Measurements from ENCODE around the gene BLTP1. TPM values are rescaled to one million over a fixed set of nuclear protein-coding genes. Genes with fewer than 3 reads are reported as not detected.
"Not testable (repeated sequence)": the region's sequence is repeated elsewhere in the genome, so short reads cannot be mapped to it uniquely, and the experiment has no call there.

Gene BLTP1, protein sequence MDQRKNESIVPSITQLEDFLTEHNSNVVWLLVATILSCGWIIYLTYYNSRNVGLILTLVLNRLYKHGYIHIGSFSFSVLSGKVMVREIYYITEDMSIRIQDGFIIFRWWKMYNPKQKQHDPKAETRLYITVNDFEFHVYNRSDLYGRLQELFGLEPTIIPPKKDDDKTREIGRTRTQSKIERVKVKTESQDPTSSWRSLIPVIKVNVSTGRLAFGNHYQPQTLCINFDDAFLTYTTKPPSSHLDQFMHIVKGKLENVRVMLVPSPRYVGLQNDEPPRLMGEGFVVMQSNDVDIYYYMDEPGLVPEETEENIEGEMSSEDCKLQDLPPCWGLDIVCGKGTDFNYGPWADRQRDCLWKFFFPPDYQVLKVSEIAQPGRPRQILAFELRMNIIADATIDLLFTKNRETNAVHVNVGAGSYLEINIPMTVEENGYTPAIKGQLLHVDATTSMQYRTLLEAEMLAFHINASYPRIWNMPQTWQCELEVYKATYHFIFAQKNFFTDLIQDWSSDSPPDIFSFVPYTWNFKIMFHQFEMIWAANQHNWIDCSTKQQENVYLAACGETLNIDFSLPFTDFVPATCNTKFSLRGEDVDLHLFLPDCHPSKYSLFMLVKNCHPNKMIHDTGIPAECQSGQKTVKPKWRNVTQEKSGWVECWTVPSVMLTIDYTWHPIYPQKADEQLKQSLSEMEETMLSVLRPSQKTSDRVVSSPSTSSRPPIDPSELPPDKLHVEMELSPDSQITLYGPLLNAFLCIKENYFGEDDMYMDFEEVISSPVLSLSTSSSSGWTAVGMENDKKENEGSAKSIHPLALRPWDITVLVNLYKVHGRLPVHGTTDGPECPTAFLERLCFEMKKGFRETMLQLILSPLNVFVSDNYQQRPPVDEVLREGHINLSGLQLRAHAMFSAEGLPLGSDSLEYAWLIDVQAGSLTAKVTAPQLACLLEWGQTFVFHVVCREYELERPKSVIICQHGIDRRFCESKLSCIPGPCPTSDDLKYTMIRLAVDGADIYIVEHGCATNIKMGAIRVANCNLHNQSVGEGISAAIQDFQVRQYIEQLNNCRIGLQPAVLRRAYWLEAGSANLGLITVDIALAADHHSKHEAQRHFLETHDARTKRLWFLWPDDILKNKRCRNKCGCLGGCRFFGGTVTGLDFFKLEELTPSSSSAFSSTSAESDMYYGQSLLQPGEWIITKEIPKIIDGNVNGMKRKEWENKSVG (N-terminal part only)
- 58.6 and 79.0 TPM in 2 replicates for total RNA-seq (ENCODE audit: low replicate concordance)

DNA sequence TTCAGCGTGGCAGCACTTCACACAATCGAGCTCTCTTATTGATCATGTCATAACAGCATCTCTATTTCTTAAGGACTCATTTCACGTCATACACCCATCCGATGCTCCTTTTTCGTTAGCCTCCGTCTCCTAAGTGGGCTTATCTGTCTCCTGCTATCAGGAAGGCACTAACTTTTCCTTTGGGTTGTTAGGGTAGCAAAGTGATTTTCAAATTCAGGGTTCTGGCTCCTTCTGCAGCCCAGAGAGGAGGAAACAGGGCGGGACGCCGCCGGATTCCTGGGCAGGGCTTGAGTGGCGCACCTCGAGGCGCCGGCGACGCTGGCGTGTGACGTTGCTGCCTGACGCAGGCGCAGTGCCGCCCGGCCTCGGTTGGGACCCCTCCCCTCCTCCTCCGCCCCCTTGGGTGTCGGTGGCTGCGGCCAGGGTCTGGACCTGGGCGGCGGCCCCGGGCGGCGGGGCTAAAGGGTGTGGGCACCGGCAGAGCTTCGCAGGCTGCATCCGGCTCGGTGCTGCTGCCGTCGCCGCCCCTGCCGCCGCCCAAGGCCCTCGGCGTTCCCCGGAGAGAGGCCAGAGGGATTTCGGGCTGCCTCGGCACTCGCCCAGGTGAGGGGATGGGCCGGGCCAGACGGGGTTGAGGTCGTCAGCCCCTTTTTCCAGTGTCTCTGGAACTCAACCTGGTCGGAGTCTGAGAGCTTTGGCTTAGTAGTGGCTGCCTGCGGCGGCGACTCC is at the start of gene BLTP1:
TSS of gene BLTP1 (plus strand) at position 350 of the 729 bp plus-strand sequence. CDS start 18,317 bp downstream, outside the sequence.
- Mint-ChIP-seq H3K4me3 (peak within 1 kb of the TSS; percentile 92), H3K4me1 (peaks cover 16% of the 10 kb centered on the region), H3K27ac (peak within 1 kb of the TSS; percentile 82), H3K27me3 (ENCODE audit: insufficient read depth, low read depth) (peaks cover 2% of the 10 kb centered on the region), H3K36me3 (peaks cover 23% of the 10 kb centered on the region), H3K9me3 (peaks cover 13% of the 10 kb centered on the region)
- H3K27ac ChIP-seq = peak within 1 kb of the TSS; percentile 23
- H3K9me3 ChIP-seq (ENCODE audit: low read depth) = no peaks in the 10 kb centered on the region
- H2AFZ ChIP-seq (replicated peaks) = peak within 1 kb of the TSS; percentile 94
- H3F3A ChIP-seq (ENCODE audit: low read depth) = no peaks in the 10 kb centered on the region
- peaks cover 35% of the 10 kb centered on the region for H3K79me2 ChIP-seq (ENCODE audit: low read depth)
- peak; percentile 95 for DNase-seq (ENCODE audit: low spot score)
- H3K9ac ChIP-seq = peak within 1 kb of the TSS; percentile 85
- peak within 1 kb of the TSS; percentile 81 for H3K4me2 ChIP-seq
- no peaks in the 10 kb centered on the region for H3K27me3 ChIP-seq
- H3K36me3 ChIP-seq = no peaks in the 10 kb centered on the region
- TF ChIP-seq EZH2phosphoT487 (IDR thresholded peaks at IDR 0.05) (no peak), EZH2 (IDR thresholded peaks at IDR 0.05) (no peak)
- TF ChIP-seq, protein P1, sequence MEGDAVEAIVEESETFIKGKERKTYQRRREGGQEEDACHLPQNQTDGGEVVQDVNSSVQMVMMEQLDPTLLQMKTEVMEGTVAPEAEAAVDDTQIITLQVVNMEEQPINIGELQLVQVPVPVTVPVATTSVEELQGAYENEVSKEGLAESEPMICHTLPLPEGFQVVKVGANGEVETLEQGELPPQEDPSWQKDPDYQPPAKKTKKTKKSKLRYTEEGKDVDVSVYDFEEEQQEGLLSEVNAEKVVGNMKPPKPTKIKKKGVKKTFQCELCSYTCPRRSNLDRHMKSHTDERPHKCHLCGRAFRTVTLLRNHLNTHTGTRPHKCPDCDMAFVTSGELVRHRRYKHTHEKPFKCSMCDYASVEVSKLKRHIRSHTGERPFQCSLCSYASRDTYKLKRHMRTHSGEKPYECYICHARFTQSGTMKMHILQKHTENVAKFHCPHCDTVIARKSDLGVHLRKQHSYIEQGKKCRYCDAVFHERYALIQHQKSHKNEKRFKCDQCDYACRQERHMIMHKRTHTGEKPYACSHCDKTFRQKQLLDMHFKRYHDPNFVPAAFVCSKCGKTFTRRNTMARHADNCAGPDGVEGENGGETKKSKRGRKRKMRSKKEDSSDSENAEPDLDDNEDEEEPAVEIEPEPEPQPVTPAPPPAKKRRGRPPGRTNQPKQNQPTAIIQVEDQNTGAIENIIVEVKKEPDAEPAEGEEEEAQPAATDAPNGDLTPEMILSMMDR (IDR thresholded peaks at IDR 0.05) = no peak
- H3K4me1 ChIP-seq = peaks cover 8% of the 10 kb centered on the region
- no peaks in the 10 kb centered on the region for H4K20me1 ChIP-seq (ENCODE audit: low read depth)
- H3K4me3 ChIP-seq = peak within 1 kb of the TSS; percentile 79

DNA sequence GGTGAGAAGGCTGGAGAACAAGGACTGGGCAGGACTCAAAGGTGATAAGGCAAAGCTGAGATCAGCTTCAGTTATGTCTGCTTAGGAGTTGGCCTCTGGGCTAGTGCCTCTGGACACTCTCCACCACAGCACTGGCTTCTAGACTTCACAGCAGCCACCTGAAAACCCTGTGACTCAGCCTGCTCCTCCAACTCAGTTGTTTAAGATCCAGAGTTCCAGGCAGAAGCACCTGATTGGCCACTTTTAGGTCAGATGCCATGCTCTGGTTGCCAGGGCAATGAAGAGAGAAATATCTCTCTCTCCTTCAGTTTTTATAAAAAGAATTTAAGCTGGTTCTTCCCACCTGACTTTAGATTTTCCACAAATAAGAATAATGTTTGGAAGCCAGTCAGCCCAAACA is 47.9 kb upstream of the BLTP1 start:
- Histone ChIP-seq H3F3A (ENCODE audit: low read depth) (peaks cover 12% of the 10 kb centered on the region), H3K4me3 (no peak overlapping the region), H3K27me3 (no peaks in the 10 kb centered on the region), H2AFZ (replicated peaks) (no peak overlapping the region), H3K36me3 (no peaks in the 10 kb centered on the region), H4K20me1 (ENCODE audit: low read depth) (no peaks in the 10 kb centered on the region), H3K4me1 (peaks cover 21% of the 10 kb centered on the region), H3K9ac (no peak overlapping the region), H3K27ac (no peak overlapping the region), H3K9me3 (ENCODE audit: low read depth) (no peaks in the 10 kb centered on the region), H3K4me2 (no peak overlapping the region), H3K79me2 (ENCODE audit: low read depth) (no peaks in the 10 kb centered on the region)
- Mint-ChIP-seq H3K9me3 (peaks cover 4% of the 10 kb centered on the region), H3K27me3 (ENCODE audit: insufficient read depth, low read depth) (no peaks in the 10 kb centered on the region), H3K4me1 (peaks cover 33% of the 10 kb centered on the region), H3K36me3 (peaks cover 2% of the 10 kb centered on the region), H3K4me3 (no peak overlapping the region), H3K27ac (no peak overlapping the region)
- TF ChIP-seq, protein P1 (IDR thresholded peaks at IDR 0.05) = no peak
- TF ChIP-seq EZH2 (IDR thresholded peaks at IDR 0.05) (no peak), EZH2phosphoT487 (IDR thresholded peaks at IDR 0.05) (no peak)
- no peak for DNase-seq (ENCODE audit: low spot score)

DNA sequence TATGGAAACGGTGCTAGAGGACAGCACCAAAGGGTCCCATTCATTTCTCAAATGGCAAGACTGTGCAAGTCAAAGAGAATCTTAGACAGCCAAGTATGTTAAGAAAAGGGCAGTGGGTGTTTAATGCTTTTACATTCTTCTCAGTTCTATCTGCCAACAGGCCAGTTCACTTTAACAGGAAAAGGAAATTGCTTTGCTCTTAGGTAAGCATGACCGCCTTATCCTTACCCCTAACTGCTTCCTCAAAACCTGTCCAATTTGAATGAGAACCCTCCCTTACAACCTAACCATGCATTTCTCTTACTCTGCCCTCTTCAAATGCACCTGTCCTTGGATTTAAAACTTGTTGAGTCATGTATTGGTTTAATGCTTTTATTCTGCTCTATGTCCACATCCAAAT is 44.5 kb upstream of the BLTP1 start:
- Mint-ChIP-seq H3K27ac (no peak overlapping the region), H3K4me1 (peaks cover 13% of the 10 kb centered on the region), H3K9me3 (peaks cover 3% of the 10 kb centered on the region), H3K36me3 (peaks cover 2% of the 10 kb centered on the region), H3K4me3 (no peak overlapping the region), H3K27me3 (ENCODE audit: insufficient read depth, low read depth) (no peaks in the 10 kb centered on the region)
- DNase-seq (ENCODE audit: low spot score) = no peak
- Histone ChIP-seq H3K27me3 (no peaks in the 10 kb centered on the region), H2AFZ (replicated peaks) (no peak overlapping the region), H4K20me1 (ENCODE audit: low read depth) (no peaks in the 10 kb centered on the region), H3K27ac (no peak overlapping the region), H3K79me2 (ENCODE audit: low read depth) (no peaks in the 10 kb centered on the region), H3K4me2 (no peak overlapping the region), H3K36me3 (no peaks in the 10 kb centered on the region), H3F3A (ENCODE audit: low read depth) (no peaks in the 10 kb centered on the region), H3K4me1 (no peaks in the 10 kb centered on the region), H3K9me3 (ENCODE audit: low read depth) (no peaks in the 10 kb centered on the region), H3K4me3 (no peak overlapping the region), H3K9ac (no peak overlapping the region)
- TF ChIP-seq EZH2phosphoT487 (IDR thresholded peaks at IDR 0.05) (no peak), EZH2 (IDR thresholded peaks at IDR 0.05) (no peak)
- TF ChIP-seq, protein P1 (IDR thresholded peaks at IDR 0.05) = no peak

DNA sequence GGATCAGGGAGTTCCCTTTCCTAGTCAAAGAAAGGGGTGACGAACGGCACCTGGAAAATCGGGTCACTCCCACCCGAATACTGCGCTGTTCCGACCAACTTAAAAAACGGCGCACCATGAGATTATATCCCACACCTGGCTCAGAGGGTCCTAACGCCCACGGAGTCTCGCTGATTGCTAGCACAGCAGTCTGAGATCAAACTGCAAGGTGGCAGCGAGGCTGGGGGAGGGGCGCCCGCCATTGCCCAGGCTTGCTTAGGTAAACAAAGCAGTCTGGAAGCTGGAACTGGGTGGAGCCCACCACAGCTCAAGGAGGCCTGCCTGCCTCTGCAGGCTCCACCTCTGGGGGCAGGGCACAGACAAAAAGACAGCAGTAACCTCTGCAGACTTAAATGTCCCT is 41.8 kb upstream of the BLTP1 start:
- not testable (repeated sequence) for H3K36me3 Mint-ChIP-seq; H3F3A ChIP-seq (ENCODE audit: low read depth); H3K9ac ChIP-seq; H3K4me3 Mint-ChIP-seq; H3K27ac Mint-ChIP-seq; H3K27ac ChIP-seq; H3K27me3 ChIP-seq; H3K4me1 ChIP-seq; H3K4me2 ChIP-seq; H3K9me3 ChIP-seq (ENCODE audit: low read depth); H3K4me3 ChIP-seq; DNase-seq (ENCODE audit: low spot score); H2AFZ ChIP-seq (replicated peaks); H3K36me3 ChIP-seq; H3K9me3 Mint-ChIP-seq; H3K79me2 ChIP-seq (ENCODE audit: low read depth); H4K20me1 ChIP-seq (ENCODE audit: low read depth); H3K27me3 Mint-ChIP-seq (ENCODE audit: insufficient read depth, low read depth)
- peaks cover 10% of the 10 kb centered on the region for H3K4me1 Mint-ChIP-seq

Measured in neural progenitor cell (in vitro differentiated cells).